H1 (cell line): Measurements from ENCODE around the gene TBC1D4. TPM values are rescaled to one million over a fixed set of nuclear protein-coding genes. Genes with fewer than 3 reads are reported as not detected.

Experiments
- CTCF ChIA-PET: fragments of 300-600 bp; sonication (Branson Sonifier 250); formaldehyde crosslinking; loops from one replicate; lab custom pipeline; 2021; ENCODE audit not compliant: partially characterized antibody; lab: Charles Lee
- POLR2A ChIA-PET: fragments of 300-600 bp; sonication (Branson Sonifier 250); formaldehyde crosslinking; loops from one replicate; lab custom pipeline; 2021; ENCODE audit warnings: inconsistent platforms; ENCODE audit not compliant: partially characterized antibody; lab: Charles Lee
- DNase-seq, 2 experiments: peaks; one replicate each; pipeline versions ENCODE4 v3.0.0 to v3.0.0-alpha.2; 2010 to 2022; ENCODE audit warnings: low spot score in 2 of 2, low read depth in 1 of 2, mixed read lengths in 1 of 2
- FAIRE-seq: peaks from 2 replicates; lab custom pipeline; 2011; peaks lifted over from hg19 to GRCh38; lab: Jason Lieb, UNC
- H2AFZ ChIP-seq: 2 replicates; pipeline ENCODE4 v1.8.1; 2012; ENCODE audit warnings: low read length, inconsistent platforms
- H2AK5ac ChIP-seq: 2 replicates; pipeline ENCODE4 v1.6.1; 2013; ENCODE audit warnings: low read depth, low read length
- H2BK120ac ChIP-seq: replicated peaks from 2 replicates; pipeline ENCODE3; 2013; ENCODE audit warnings: low read depth, low read length, inconsistent platforms
- H2BK12ac ChIP-seq: 2 replicates; pipeline ENCODE4 v1.6.1; 2013; ENCODE audit warnings: low read depth, low read length
- H2BK15ac ChIP-seq: 2 replicates; pipeline ENCODE4 v1.6.1; 2013; ENCODE audit warnings: low read length
- H2BK20ac ChIP-seq: 2 replicates; pipeline ENCODE4 v1.6.1; 2013; ENCODE audit warnings: low read length
- H2BK5ac ChIP-seq: 2 replicates; pipeline ENCODE4 v1.6.1; 2013; ENCODE audit warnings: low read depth, low read length
- H3K14ac ChIP-seq: 2 replicates; pipeline ENCODE4 v1.6.1; 2013; ENCODE audit warnings: inconsistent platforms; ENCODE audit not compliant: insufficient read length
- H3K18ac ChIP-seq: 2 replicates; pipeline ENCODE4 v1.6.1; 2013; ENCODE audit warnings: low read length; ENCODE audit errors: extremely low read depth
- H3K23ac ChIP-seq: 2 replicates; pipeline ENCODE4 v1.6.1; 2013; ENCODE audit warnings: inconsistent platforms; ENCODE audit not compliant: insufficient read length
- H3K23me2 ChIP-seq: 2 replicates; pipeline ENCODE4 v1.6.1; 2013; ENCODE audit warnings: low read depth, low read length
- H3K27ac ChIP-seq: 2 replicates; pipeline ENCODE4 v1.6.1; 2011; ENCODE audit warnings: low read depth, low read length, inconsistent platforms
- H3K27me3 ChIP-seq, 4 experiments: replicated peaks in 1 of 4; 1 replicate in 1 of 4; 2 replicates in 3 of 4; pipeline versions ENCODE4 v1.6.1 to v1.8.1; 2011 to 2013; ENCODE audit warnings: low read length in 3 of 4, mild to moderate bottlenecking in 3 of 4, inconsistent platforms in 2 of 4, mixed read lengths in 2 of 4, moderate library complexity in 1 of 4; ENCODE audit not compliant: control insufficient read depth in 3 of 4, insufficient read depth in 3 of 4; ENCODE audit errors: extremely low read depth in 1 of 4
- H3K36me3 ChIP-seq, 4 experiments: 2 replicates each; pipeline versions ENCODE4 v1.6.1 to v1.8.1; 2011 to 2013; ENCODE audit warnings: mild to moderate bottlenecking in 4 of 4, low read length in 3 of 4, moderate library complexity in 2 of 4, control low read depth in 1 of 4, inconsistent platforms in 1 of 4; ENCODE audit not compliant: insufficient read depth in 4 of 4, control insufficient read depth in 2 of 4
- H3K4ac ChIP-seq: replicated peaks from 2 replicates; pipeline ENCODE3; 2013; ENCODE audit warnings: low read length, low read depth, mixed read lengths, inconsistent platforms; ENCODE audit not compliant: insufficient read length
- H3K4me1 ChIP-seq, 4 experiments: replicated peaks in 1 of 4; 1 replicate in 1 of 4; 2 replicates in 3 of 4; pipeline versions ENCODE4 v1.6.1 to v1.8.1; 2011 to 2013; ENCODE audit warnings: low read length in 3 of 4, inconsistent platforms in 2 of 4, mixed read lengths in 1 of 4; ENCODE audit not compliant: insufficient read depth in 4 of 4, control insufficient read depth in 3 of 4
- H3K4me2 ChIP-seq, 2 experiments: 2 replicates each; pipeline versions ENCODE4 v1.6.1 to v1.8.1; 2011 to 2013; ENCODE audit warnings: low read depth in 2 of 2, low read length in 2 of 2, control low read depth in 1 of 2, inconsistent platforms in 1 of 2, mild to moderate bottlenecking in 1 of 2; ENCODE audit not compliant: insufficient read depth in 1 of 2
- H3K4me3 ChIP-seq, 4 experiments: fragments of 200-600, 300-600 bp in 1 of 4; sonication (generic), shearing (Covaris generic), sonication (Bioruptor Twin) in 1 of 4; 2 replicates each; pipeline versions ENCODE4 v1.5.1 to v1.8.1; 2011 to 2016; ENCODE audit warnings: low read length in 4 of 4, low read depth in 3 of 4, control low read depth in 2 of 4, inconsistent platforms in 2 of 4, mild to moderate bottlenecking in 2 of 4, mixed read lengths in 1 of 4, moderate library complexity in 1 of 4; ENCODE audit not compliant: insufficient read depth in 2 of 4; ENCODE audit errors: extremely low read depth in 1 of 4
- H3K56ac ChIP-seq: replicated peaks from 2 replicates; pipeline ENCODE3; 2013; ENCODE audit warnings: low read depth, mild to moderate bottlenecking, mixed read lengths, low read length, inconsistent platforms; ENCODE audit not compliant: insufficient read length
- H3K79me1 ChIP-seq: 2 replicates; pipeline ENCODE4 v1.6.1; 2013; ENCODE audit warnings: low read depth, low read length, control low read depth
- H3K79me2 ChIP-seq, 2 experiments: 2 replicates each; pipeline versions ENCODE4 v1.6.1 to v1.8.1; 2012 to 2013; ENCODE audit warnings: low read length in 2 of 2, mild to moderate bottlenecking in 2 of 2, inconsistent platforms in 1 of 2; ENCODE audit not compliant: insufficient read depth in 2 of 2, control insufficient read depth in 1 of 2
- H3K9ac ChIP-seq, 4 experiments: replicated peaks in 1 of 4; 1 replicate in 1 of 4; 2 replicates in 3 of 4; pipeline versions ENCODE4 v1.6.1 to v1.8.1; 2011 to 2013; ENCODE audit warnings: low read depth in 3 of 4, low read length in 3 of 4, control low read depth in 2 of 4, mild to moderate bottlenecking in 2 of 4, moderate library complexity in 2 of 4, inconsistent platforms in 1 of 4; ENCODE audit errors: extremely low read depth in 1 of 4
- H3K9me3 ChIP-seq, 2 experiments: 2 replicates each; pipeline versions ENCODE4 v1.6.1 to v1.8.1; 2012 to 2013; ENCODE audit warnings: mild to moderate bottlenecking in 2 of 2, moderate library complexity in 2 of 2, control low read depth in 1 of 2, inconsistent platforms in 1 of 2, low read depth in 1 of 2, low read length in 1 of 2, mixed read lengths in 1 of 2; ENCODE audit not compliant: insufficient read depth in 2 of 2
- H4K20me1 ChIP-seq, 2 experiments: replicated peaks in 1 of 2; 2 replicates each; pipeline versions ENCODE3 to v1.8.1; 2011 to 2013; ENCODE audit warnings: inconsistent platforms in 2 of 2, low read length in 2 of 2, mild to moderate bottlenecking in 1 of 2; ENCODE audit not compliant: insufficient read depth in 2 of 2, control insufficient read depth in 1 of 2
- H4K5ac ChIP-seq: 2 replicates; pipeline ENCODE4 v1.6.1; 2013; ENCODE audit warnings: low read length, low read depth, mixed read lengths, inconsistent platforms; ENCODE audit not compliant: insufficient read length
- H4K8ac ChIP-seq: 2 replicates; pipeline ENCODE4 v1.8.0; 2013; ENCODE audit warnings: mild to moderate bottlenecking, moderate library complexity, low read length, inconsistent platforms; ENCODE audit not compliant: insufficient read depth; ENCODE audit errors: extremely low read depth
- H4K91ac ChIP-seq: replicated peaks from 2 replicates; pipeline ENCODE3; 2013; ENCODE audit warnings: low read length, mixed read lengths, inconsistent platforms; ENCODE audit not compliant: insufficient read length
- BRCA1 ChIP-seq: IDR thresholded peaks from 2 replicates; pipeline ENCODE4 v1.6.1; 2012; ENCODE audit warnings: low read depth, low read length, improper control_type of control experiment
- HDAC6 ChIP-seq: IDR thresholded peaks from one replicate; pipeline ENCODE4 v1.7.1; 2012; ENCODE audit warnings: low read depth, mild to moderate bottlenecking, inconsistent platforms, low read length, moderate library complexity
- MAFK ChIP-seq: IDR thresholded peaks from 2 replicates; pipeline ENCODE4 v1.6.1; 2012; ENCODE audit warnings: low read depth, mild to moderate bottlenecking, improper control_type of control experiment, low read length
- RNF2 ChIP-seq: fragments of 200-900, 300-1000 bp; sonication (generic); IDR thresholded peaks from 2 replicates; pipeline ENCODE4 v1.7.1; 2016; ENCODE audit warnings: borderline replicate concordance, low read depth, mild to moderate bottlenecking, antibody characterized with exemption, low read length; ENCODE audit not compliant: poor library complexity, severe bottlenecking; ENCODE audit errors: missing control alignments
- SIN3A ChIP-seq, 2 experiments: IDR thresholded peaks in 1 of 2; conservative IDR thresholded peaks in 1 of 2; 2 replicates each; pipeline ENCODE4 v1.6.1; 2011 to 2012; ENCODE audit warnings: low read length in 2 of 2, improper control_type of control experiment in 1 of 2, low read depth in 1 of 2, mild to moderate bottlenecking in 1 of 2
- SIX5 ChIP-seq: IDR thresholded peaks from 2 replicates; pipeline ENCODE4 v1.6.1; 2011; ENCODE audit warnings: mild to moderate bottlenecking, low read depth, low read length
- TAF1 ChIP-seq: IDR thresholded peaks from 2 replicates; pipeline ENCODE4 v1.6.1; 2011; ENCODE audit warnings: mild to moderate bottlenecking, low read depth, low read length
- USF2 ChIP-seq: IDR thresholded peaks from 2 replicates; pipeline ENCODE4 v1.6.1; 2011; ENCODE audit warnings: low read length, improper control_type of control experiment
- WGBS, 2 experiments: shearing (Covaris generic) in 1 of 2; methylation state at CpG; one replicate each; pipeline versions ENCODE4 v1.1.6 to v1.1.7; 2013 to 2015; ENCODE audit warnings: low lambda C conversion rate in 2 of 2, mixed read lengths in 2 of 2, inconsistent platforms in 1 of 2, low coverage in 1 of 2, missing lambda C conversion rate in 1 of 2; ENCODE audit not compliant: insufficient replicate concordance in 2 of 2, insufficient coverage in 1 of 2, insufficient read length in 1 of 2; ENCODE audit errors: extremely low coverage in 1 of 2, missing lambda C conversion rate in 1 of 2; 5-methylcytosine and 5-hydroxymethylcytosine counted together
- polyA plus RNA-seq, 7 experiments: library from polyadenylated mRNA; depleted of rRNA in 3 of 7; stranded (reverse) in 5 of 7; unstranded in 2 of 7; fragments of >200 nt in 5 of 7; fragments of 200-250 nt in 2 of 7; gene quantifications; 1 replicate in 5 of 7; 2 replicates in 1 of 7; 4 replicates in 1 of 7; pipeline versions ENCODE4 v1.2.1 to v1.2.3, GENCODE V29; 2011 to 2013; ENCODE audit warnings: missing spikeins in 2 of 7, mixed read lengths in 2 of 7
- total RNA-seq: library from RNA; stranded (reverse); fragmentation: NEBNext Ultra II Directional; extraction: Animal tissue kit (Norgen Biotek cat#: 25700); gene quantifications from 2 replicates; pipeline ENCODE4 v1.2.1, GENCODE V29; 2021

The TBC1D4 gene
- total and polyA plus RNA-seq, 2 of the 8 experiments (the other 6 are each of a cell fraction or from before 2014, with no cell fraction given), result 16.7 to 39.0 TPM

- H2BK120ac ChIP-seq, result no peak overlapping the region
- no peak overlapping the region for H4K5ac ChIP-seq
- H3K4me3 ChIP-seq, result no peak overlapping the region
- FAIRE-seq (no peak), DNase-seq (no peak)
- H3K18ac ChIP-seq, result no peak overlapping the region
- no peak overlapping the region for H2AFZ ChIP-seq
- H2BK12ac ChIP-seq, result no peak overlapping the region
- H3K79me2 ChIP-seq, result peaks cover 0 to 13% of the 10 kb centered on the region in 2 experiments; a peak in 2 of 4 replicates
- no peaks in the 10 kb centered on the region for H3K9me3 ChIP-seq
- H3K79me1 ChIP-seq, result no peaks in the 10 kb centered on the region
- no peak overlapping the region for H4K91ac ChIP-seq
- H3K23me2 ChIP-seq, result no peaks in the 10 kb centered on the region
- no peak overlapping the region for H3K23ac ChIP-seq
- ChIA-PET POLR2A (no interaction called here), CTCF (interaction anchor here (0.6 kb wide), 1 partner anchor 96 kb away, joined by 3 read pairs; no protein-coding TSS in a partner anchor)
- no peak overlapping the region for H2BK20ac ChIP-seq
- H3K9ac ChIP-seq, result no peak overlapping the region
- no peaks in the 10 kb centered on the region for H3K36me3 ChIP-seq
- no peak overlapping the region for H3K4ac ChIP-seq
- H2BK5ac ChIP-seq, result no peak overlapping the region
- WGBS, 2 experiments, result 94% methylated on average over 1 of the region's 1 CpG; no CpG with 5 or more reads in 1 of the 2 experiments
- no peak overlapping the region for H3K14ac ChIP-seq
- H4K20me1 ChIP-seq, result no peaks in the 10 kb centered on the region
- no peak overlapping the region for H4K8ac ChIP-seq
- no peak overlapping the region for H3K56ac ChIP-seq
- H3K4me1 ChIP-seq, result peaks cover 2 to 9% (median 4%) of the 10 kb centered on the region in 4 experiments; a peak in 5 of 7 replicates
- H2BK15ac ChIP-seq, result no peak overlapping the region
- TF ChIP-seq MAFK, result no peak
- TF ChIP-seq SIN3A (conservative IDR thresholded peaks at IDR 0.05 in 1 of 2, IDR thresholded peaks at IDR 0.05 in 1 of 2; ENCODE audit: low read depth in 1 of 2, low read length in 2 of 2), result no peak
- TF ChIP-seq TAF1, result no peak
- TF ChIP-seq HDAC6, result no peak
- no peak for TF ChIP-seq USF2
- no peak for TF ChIP-seq BRCA1
- TF ChIP-seq RNF2, result no peak
- no peak for TF ChIP-seq SIX5
- no peaks in the 10 kb centered on the region for H3K27me3 ChIP-seq
- no peak overlapping the region for H3K27ac ChIP-seq
- H3K4me2 ChIP-seq, result no peak overlapping the region
- no peak overlapping the region for H2AK5ac ChIP-seq
Measured at GRCh38 chr13:75454497-75454896, 27.5 kb downstream of the TBC1D4 start.
